HEK293T (cell line): ENCODE results near the gene RAPH1.

ENCODE experiments used
- ARNT ChIP-seq: fragments of 450-650 bp; IDR thresholded peaks from 2 replicates; pipeline ENCODE4 v1.6.1; 2017; ENCODE audit warnings: mild to moderate bottlenecking
- FOXK2 ChIP-seq: fragments of 450-650 bp; IDR thresholded peaks from 2 replicates; pipeline ENCODE4 v1.6.1; 2016; ENCODE audit warnings: mild to moderate bottlenecking
- HDGF ChIP-seq: fragments of 450-650 bp; IDR thresholded peaks from 2 replicates; pipeline ENCODE4 v1.6.1; 2017; ENCODE audit warnings: antibody characterized with exemption, borderline replicate concordance
- SP1 ChIP-seq: fragments of 450-650 bp; IDR thresholded peaks from 2 replicates; pipeline ENCODE4 v1.6.1; 2017

DNA sequence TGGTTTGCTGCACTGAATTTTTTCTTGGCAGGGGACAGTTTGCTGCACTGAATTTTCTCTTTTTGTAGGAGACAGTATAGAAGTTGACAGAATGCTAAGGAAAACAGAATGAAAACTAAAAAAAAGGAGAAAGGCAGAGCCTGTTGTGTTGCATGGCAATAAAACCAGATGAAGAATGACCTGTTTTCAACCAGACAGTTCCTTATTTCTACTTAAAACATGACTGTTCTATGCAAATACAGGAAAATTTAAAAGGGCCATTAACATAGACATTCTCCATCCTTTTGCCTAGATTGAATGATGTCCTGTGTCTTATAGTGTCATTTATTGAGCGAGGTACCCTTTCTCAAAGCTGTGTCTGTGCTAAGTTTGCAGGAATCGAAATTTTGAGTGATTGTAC is 173.6 kb downstream of the RAPH1 start:
- TF ChIP-seq FOXK2 = no peak
- TF ChIP-seq HDGF = no peak
- TF ChIP-seq ARNT = no peak
- no peak for TF ChIP-seq SP1
